GM23338 (cell line): ENCODE data around the gene KLF4. TPM values are rescaled to one million over a fixed set of nuclear protein-coding genes. Genes with fewer than 3 reads are reported as not detected.

Experiments
- ATAC-seq: fragments of 200-7000 bp; cut with Tn5 transposase; 3 replicates; pipeline ENCODE4 v1.9.1; 2020
- DNase-seq: peaks from one replicate; pipeline ENCODE4 v3.0.0-alpha.2; 2015; ENCODE audit warnings: low spot score
- H2AFZ ChIP-seq: fragments of 200-600 bp; sonication (generic); 2 replicates; pipeline ENCODE4 v1.8.0; 2016; ENCODE audit warnings: antibody characterized with exemption, mild to moderate bottlenecking, moderate library complexity
- H3F3A ChIP-seq: fragments of 200-600 bp; sonication (generic); replicated peaks from 2 replicates; pipeline ENCODE4 v1.8.0; 2017; ENCODE audit warnings: antibody characterized with exemption, mixed run types, low read depth
- H3K27ac ChIP-seq: fragments of 200-600 bp; sonication (generic); 2 replicates; pipeline ENCODE4 v1.6.1; 2016; ENCODE audit warnings: low read depth
- H3K27me3 ChIP-seq: fragments of 200-600 bp; sonication (generic); 2 replicates; pipeline ENCODE4 v1.8.0; 2016; ENCODE audit warnings: mild to moderate bottlenecking, mixed run types, moderate library complexity; ENCODE audit not compliant: insufficient read depth
- H3K36me3 ChIP-seq: fragments of 200-600 bp; sonication (generic); 2 replicates; pipeline ENCODE4 v1.8.0; 2016; ENCODE audit warnings: mild to moderate bottlenecking; ENCODE audit not compliant: insufficient read depth
- H3K4me1 ChIP-seq: fragments of 200-600 bp; sonication (generic); 2 replicates; pipeline ENCODE4 v1.8.0; 2016; ENCODE audit warnings: mild to moderate bottlenecking, moderate library complexity; ENCODE audit not compliant: insufficient read depth
- H3K4me2 ChIP-seq: fragments of 200-600 bp; sonication (generic); 2 replicates; pipeline ENCODE4 v1.7.1; 2017; ENCODE audit warnings: mixed run types
- H3K4me3 ChIP-seq: fragments of 200-600 bp; sonication (generic); 2 replicates; pipeline ENCODE4 v1.6.1; 2016; ENCODE audit warnings: mixed run types
- H3K79me2 ChIP-seq: fragments of 200-600 bp; sonication (generic); replicated peaks from 2 replicates; pipeline ENCODE4 v1.8.0; 2017; ENCODE audit warnings: mild to moderate bottlenecking; ENCODE audit not compliant: insufficient read depth
- H3K9me2 ChIP-seq: fragments of 200-600 bp; sonication (generic); 2 replicates; pipeline ENCODE4 v1.8.0; 2017; ENCODE audit not compliant: insufficient read depth
- H4K20me1 ChIP-seq: fragments of 200-600 bp; sonication (generic); replicated peaks from 2 replicates; pipeline ENCODE4 v1.8.0; 2017; ENCODE audit warnings: mild to moderate bottlenecking; ENCODE audit not compliant: insufficient read depth
- H3K27ac Mint-ChIP-seq: 2 replicates; pipeline ENCODE4 v1.8.0; 2020; ENCODE audit warnings: inconsistent platforms, mild to moderate bottlenecking, moderate library complexity, mixed read lengths
- H3K27me3 Mint-ChIP-seq: 3 replicates; pipeline ENCODE4 v1.8.0; 2022; ENCODE audit warnings: low read depth, mild to moderate bottlenecking, moderate library complexity, mixed read lengths, inconsistent platforms; ENCODE audit not compliant: insufficient read depth, poor library complexity
- H3K36me3 Mint-ChIP-seq: 3 replicates; pipeline ENCODE4 v1.8.0; 2021; ENCODE audit warnings: low read depth, mild to moderate bottlenecking, inconsistent platforms, moderate library complexity, mixed read lengths
- H3K4me1 Mint-ChIP-seq: 3 replicates; pipeline ENCODE4 v1.8.0; 2020; ENCODE audit warnings: mild to moderate bottlenecking, inconsistent platforms, mixed read lengths
- H3K4me3 Mint-ChIP-seq: 3 replicates; pipeline ENCODE4 v1.8.0; 2021; ENCODE audit warnings: moderate library complexity, mild to moderate bottlenecking, inconsistent platforms, mixed read lengths
- H3K9me3 Mint-ChIP-seq: 3 replicates; pipeline ENCODE4 v1.8.0; 2020; ENCODE audit warnings: moderate library complexity, mild to moderate bottlenecking, inconsistent platforms, mixed read lengths
- CREB1 ChIP-seq: fragments of 250-450 bp; sonication (Bioruptor Pico); IDR thresholded peaks from 2 replicates; pipeline ENCODE4 v1.5.0; 2020; ENCODE audit warnings: low read depth, mild to moderate bottlenecking, moderate library complexity
- EZH2 ChIP-seq: fragments of 200-600 bp; sonication (generic); IDR thresholded peaks from one replicate; pipeline ENCODE4 v1.8.0; 2017; ENCODE audit warnings: antibody characterized with exemption, mild to moderate bottlenecking, low read depth; ENCODE audit not compliant: unreplicated experiment
- EZH2phosphoT487 ChIP-seq: fragments of 200-600 bp; sonication (generic); IDR thresholded peaks from one replicate; pipeline ENCODE4 v1.8.1; 2018; ENCODE audit warnings: antibody characterized with exemption; ENCODE audit not compliant: unreplicated experiment
- JUNB ChIP-seq: IDR thresholded peaks from one replicate; pipeline ENCODE4 v1.6.1; 2016; ENCODE audit warnings: antibody characterized with exemption; ENCODE audit not compliant: unreplicated experiment
- NANOG ChIP-seq: IDR thresholded peaks from 2 replicates; pipeline ENCODE4 v1.6.1; 2016; ENCODE audit warnings: antibody characterized with exemption, borderline replicate concordance
- POLR2AphosphoS5 ChIP-seq: IDR thresholded peaks from 2 replicates; pipeline ENCODE4 v1.6.1; 2016; ENCODE audit warnings: antibody characterized with exemption, low read depth
- STAT1 ChIP-seq: IDR thresholded peaks from one replicate; pipeline ENCODE4 v1.6.1; 2016; ENCODE audit warnings: antibody characterized with exemption; ENCODE audit not compliant: unreplicated experiment
- ZNF114 ChIP-seq: fragments of 250-450 bp; sonication (Bioruptor Pico); IDR thresholded peaks from 2 replicates; pipeline ENCODE4 v1.5.0; 2020; ENCODE audit warnings: mild to moderate bottlenecking, moderate library complexity
- ZNF331 ChIP-seq: fragments of 250-450 bp; sonication (Bioruptor Pico); IDR thresholded peaks from 2 replicates; pipeline ENCODE4 v1.5.0; 2020; ENCODE audit warnings: low read depth, mild to moderate bottlenecking, moderate library complexity
- polyA plus RNA-seq: library from polyadenylated mRNA; unstranded; fragments of >200 nt; fragmentation: Nextera tagmentation; extraction: Ambion mirVana; gene quantifications from 2 replicates; pipeline ENCODE4 v1.2.1, GENCODE V29; 2016
- total RNA-seq: library from RNA; depleted of rRNA; stranded (reverse); fragments of >200 nt; shearing (Covaris generic); gene quantifications from 2 replicates; pipeline ENCODE4 v1.2.3, GENCODE V29; 2014
- TF ChIP-seq, protein P1 (sequence below): IDR thresholded peaks from 2 replicates; pipeline ENCODE4 v1.6.1; 2016; ENCODE audit warnings: antibody characterized with exemption
- TF ChIP-seq, protein P2 (sequence below): fragments of 250-450 bp; sonication (Bioruptor Pico); IDR thresholded peaks from 2 replicates; pipeline ENCODE4 v1.5.0; 2020; ENCODE audit warnings: mild to moderate bottlenecking, moderate library complexity
- TF ChIP-seq, protein P3 (sequence below), 2 experiments: fragments of 200-600 bp in 1 of 2; sonication (generic) in 1 of 2; conservative IDR thresholded peaks; 2 replicates each; pipeline versions ENCODE4 v1.5.1 to v1.6.1; 2016 to 2017; ENCODE audit warnings: antibody characterized with exemption in 2 of 2, low read depth in 2 of 2, mild to moderate bottlenecking in 2 of 2, moderate library complexity in 1 of 2
- TF ChIP-seq, protein P4 (sequence below): IDR thresholded peaks from one replicate; pipeline ENCODE4 v1.6.1; 2018; ENCODE audit warnings: antibody characterized with exemption; ENCODE audit not compliant: unreplicated experiment

KLF4 gene
- total and polyA plus RNA-seq, 2 experiments from 2014 or later: 8.3 to 29.8 TPM

DNA sequence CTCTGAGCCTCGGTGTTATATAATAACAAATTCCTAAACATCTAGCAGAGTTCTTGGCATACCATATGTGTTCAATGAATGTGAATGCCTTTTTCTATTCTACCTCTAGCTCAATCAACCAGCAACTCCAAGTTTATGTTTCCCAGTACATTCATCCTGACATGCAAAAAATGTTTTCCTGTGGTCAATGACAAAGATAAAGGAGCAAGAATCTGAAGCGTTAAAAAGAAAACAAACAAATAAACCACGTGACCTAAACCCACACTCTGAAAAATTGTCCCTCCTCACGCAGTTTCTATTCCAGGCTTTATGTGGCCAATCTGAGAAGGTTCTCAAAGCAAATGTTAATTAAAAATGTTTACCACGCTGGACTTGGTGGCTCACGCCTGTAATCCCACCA, 18.0 kb downstream of the KLF4 start:
- H3K36me3 Mint-ChIP-seq: no peaks in the 10 kb centered on the region
- no peak for DNase-seq
- H3K27me3 Mint-ChIP-seq: peaks cover under 1% of the 10 kb centered on the region
- Histone ChIP-seq H3K4me1 (peaks cover 3% of the 10 kb centered on the region), H3K36me3 (no peaks in the 10 kb centered on the region), H3K4me2 (no peak overlapping the region), H3F3A (no peaks in the 10 kb centered on the region), H3K79me2 (no peaks in the 10 kb centered on the region), H3K27ac (no peak overlapping the region), H4K20me1 (no peaks in the 10 kb centered on the region), H3K9me2 (no peaks in the 10 kb centered on the region), H2AFZ (no peak overlapping the region), H3K27me3 (peaks cover 10% of the 10 kb centered on the region), H3K4me3 (no peak overlapping the region)
- no peak overlapping the region for H3K27ac Mint-ChIP-seq
- no peaks in the 10 kb centered on the region for H3K9me3 Mint-ChIP-seq
- TF ChIP-seq ZNF114: no peak
- TF ChIP-seq, protein P1, sequence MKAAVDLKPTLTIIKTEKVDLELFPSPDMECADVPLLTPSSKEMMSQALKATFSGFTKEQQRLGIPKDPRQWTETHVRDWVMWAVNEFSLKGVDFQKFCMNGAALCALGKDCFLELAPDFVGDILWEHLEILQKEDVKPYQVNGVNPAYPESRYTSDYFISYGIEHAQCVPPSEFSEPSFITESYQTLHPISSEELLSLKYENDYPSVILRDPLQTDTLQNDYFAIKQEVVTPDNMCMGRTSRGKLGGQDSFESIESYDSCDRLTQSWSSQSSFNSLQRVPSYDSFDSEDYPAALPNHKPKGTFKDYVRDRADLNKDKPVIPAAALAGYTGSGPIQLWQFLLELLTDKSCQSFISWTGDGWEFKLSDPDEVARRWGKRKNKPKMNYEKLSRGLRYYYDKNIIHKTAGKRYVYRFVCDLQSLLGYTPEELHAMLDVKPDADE: no peak
- TF ChIP-seq, protein P2, sequence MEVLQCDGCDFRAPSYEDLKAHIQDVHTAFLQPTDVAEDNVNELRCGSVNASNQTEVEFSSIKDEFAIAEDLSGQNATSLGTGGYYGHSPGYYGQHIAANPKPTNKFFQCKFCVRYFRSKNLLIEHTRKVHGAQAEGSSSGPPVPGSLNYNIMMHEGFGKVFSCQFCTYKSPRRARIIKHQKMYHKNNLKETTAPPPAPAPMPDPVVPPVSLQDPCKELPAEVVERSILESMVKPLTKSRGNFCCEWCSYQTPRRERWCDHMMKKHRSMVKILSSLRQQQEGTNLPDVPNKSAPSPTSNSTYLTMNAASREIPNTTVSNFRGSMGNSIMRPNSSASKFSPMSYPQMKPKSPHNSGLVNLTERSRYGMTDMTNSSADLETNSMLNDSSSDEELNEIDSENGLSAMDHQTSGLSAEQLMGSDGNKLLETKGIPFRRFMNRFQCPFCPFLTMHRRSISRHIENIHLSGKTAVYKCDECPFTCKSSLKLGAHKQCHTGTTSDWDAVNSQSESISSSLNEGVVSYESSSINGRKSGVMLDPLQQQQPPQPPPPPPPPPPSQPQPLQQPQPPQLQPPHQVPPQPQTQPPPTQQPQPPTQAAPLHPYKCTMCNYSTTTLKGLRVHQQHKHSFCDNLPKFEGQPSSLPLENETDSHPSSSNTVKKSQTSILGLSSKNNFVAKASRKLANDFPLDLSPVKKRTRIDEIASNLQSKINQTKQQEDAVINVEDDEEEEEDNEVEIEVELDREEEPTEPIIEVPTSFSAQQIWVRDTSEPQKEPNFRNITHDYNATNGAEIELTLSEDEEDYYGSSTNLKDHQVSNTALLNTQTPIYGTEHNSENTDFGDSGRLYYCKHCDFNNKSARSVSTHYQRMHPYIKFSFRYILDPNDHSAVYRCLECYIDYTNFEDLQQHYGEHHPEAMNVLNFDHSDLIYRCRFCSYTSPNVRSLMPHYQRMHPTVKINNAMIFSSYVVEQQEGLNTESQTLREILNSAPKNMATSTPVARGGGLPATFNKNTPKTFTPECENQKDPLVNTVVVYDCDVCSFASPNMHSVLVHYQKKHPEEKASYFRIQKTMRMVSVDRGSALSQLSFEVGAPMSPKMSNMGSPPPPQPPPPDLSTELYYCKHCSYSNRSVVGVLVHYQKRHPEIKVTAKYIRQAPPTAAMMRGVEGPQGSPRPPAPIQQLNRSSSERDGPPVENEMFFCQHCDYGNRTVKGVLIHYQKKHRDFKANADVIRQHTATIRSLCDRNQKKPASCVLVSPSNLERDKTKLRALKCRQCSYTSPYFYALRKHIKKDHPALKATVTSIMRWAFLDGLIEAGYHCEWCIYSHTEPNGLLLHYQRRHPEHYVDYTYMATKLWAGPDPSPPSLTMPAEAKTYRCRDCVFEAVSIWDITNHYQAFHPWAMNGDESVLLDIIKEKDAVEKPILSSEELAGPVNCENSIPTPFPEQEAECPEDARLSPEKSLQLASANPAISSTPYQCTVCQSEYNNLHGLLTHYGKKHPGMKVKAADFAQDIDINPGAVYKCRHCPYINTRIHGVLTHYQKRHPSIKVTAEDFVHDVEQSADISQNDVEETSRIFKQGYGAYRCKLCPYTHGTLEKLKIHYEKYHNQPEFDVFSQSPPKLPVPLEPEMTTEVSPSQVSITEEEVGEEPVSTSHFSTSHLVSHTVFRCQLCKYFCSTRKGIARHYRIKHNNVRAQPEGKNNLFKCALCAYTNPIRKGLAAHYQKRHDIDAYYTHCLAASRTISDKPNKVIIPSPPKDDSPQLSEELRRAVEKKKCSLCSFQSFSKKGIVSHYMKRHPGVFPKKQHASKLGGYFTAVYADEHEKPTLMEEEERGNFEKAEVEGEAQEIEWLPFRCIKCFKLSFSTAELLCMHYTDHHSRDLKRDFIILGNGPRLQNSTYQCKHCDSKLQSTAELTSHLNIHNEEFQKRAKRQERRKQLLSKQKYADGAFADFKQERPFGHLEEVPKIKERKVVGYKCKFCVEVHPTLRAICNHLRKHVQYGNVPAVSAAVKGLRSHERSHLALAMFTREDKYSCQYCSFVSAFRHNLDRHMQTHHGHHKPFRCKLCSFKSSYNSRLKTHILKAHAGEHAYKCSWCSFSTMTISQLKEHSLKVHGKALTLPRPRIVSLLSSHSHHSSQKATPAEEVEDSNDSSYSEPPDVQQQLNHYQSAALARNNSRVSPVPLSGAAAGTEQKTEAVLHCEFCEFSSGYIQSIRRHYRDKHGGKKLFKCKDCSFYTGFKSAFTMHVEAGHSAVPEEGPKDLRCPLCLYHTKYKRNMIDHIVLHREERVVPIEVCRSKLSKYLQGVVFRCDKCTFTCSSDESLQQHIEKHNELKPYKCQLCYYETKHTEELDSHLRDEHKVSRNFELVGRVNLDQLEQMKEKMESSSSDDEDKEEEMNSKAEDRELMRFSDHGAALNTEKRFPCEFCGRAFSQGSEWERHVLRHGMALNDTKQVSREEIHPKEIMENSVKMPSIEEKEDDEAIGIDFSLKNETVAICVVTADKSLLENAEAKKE (CRISPR knock-in tag): no peak
- TF ChIP-seq EZH2: no peak
- TF ChIP-seq ZNF331: no peak
- no peak for TF ChIP-seq EZH2phosphoT487
- TF ChIP-seq JUNB: no peak
- TF ChIP-seq POLR2AphosphoS5: no peak
- no peak for TF ChIP-seq STAT1
- TF ChIP-seq, protein P3, sequence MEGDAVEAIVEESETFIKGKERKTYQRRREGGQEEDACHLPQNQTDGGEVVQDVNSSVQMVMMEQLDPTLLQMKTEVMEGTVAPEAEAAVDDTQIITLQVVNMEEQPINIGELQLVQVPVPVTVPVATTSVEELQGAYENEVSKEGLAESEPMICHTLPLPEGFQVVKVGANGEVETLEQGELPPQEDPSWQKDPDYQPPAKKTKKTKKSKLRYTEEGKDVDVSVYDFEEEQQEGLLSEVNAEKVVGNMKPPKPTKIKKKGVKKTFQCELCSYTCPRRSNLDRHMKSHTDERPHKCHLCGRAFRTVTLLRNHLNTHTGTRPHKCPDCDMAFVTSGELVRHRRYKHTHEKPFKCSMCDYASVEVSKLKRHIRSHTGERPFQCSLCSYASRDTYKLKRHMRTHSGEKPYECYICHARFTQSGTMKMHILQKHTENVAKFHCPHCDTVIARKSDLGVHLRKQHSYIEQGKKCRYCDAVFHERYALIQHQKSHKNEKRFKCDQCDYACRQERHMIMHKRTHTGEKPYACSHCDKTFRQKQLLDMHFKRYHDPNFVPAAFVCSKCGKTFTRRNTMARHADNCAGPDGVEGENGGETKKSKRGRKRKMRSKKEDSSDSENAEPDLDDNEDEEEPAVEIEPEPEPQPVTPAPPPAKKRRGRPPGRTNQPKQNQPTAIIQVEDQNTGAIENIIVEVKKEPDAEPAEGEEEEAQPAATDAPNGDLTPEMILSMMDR (conservative IDR thresholded peaks at IDR 0.05; ENCODE audit: low read depth in 2 of 2): no peak
- TF ChIP-seq CREB1 (CRISPR knock-in tag): no peak
- TF ChIP-seq NANOG: no peak
- TF ChIP-seq, protein P4, sequence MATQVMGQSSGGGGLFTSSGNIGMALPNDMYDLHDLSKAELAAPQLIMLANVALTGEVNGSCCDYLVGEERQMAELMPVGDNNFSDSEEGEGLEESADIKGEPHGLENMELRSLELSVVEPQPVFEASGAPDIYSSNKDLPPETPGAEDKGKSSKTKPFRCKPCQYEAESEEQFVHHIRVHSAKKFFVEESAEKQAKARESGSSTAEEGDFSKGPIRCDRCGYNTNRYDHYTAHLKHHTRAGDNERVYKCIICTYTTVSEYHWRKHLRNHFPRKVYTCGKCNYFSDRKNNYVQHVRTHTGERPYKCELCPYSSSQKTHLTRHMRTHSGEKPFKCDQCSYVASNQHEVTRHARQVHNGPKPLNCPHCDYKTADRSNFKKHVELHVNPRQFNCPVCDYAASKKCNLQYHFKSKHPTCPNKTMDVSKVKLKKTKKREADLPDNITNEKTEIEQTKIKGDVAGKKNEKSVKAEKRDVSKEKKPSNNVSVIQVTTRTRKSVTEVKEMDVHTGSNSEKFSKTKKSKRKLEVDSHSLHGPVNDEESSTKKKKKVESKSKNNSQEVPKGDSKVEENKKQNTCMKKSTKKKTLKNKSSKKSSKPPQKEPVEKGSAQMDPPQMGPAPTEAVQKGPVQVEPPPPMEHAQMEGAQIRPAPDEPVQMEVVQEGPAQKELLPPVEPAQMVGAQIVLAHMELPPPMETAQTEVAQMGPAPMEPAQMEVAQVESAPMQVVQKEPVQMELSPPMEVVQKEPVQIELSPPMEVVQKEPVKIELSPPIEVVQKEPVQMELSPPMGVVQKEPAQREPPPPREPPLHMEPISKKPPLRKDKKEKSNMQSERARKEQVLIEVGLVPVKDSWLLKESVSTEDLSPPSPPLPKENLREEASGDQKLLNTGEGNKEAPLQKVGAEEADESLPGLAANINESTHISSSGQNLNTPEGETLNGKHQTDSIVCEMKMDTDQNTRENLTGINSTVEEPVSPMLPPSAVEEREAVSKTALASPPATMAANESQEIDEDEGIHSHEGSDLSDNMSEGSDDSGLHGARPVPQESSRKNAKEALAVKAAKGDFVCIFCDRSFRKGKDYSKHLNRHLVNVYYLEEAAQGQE: no peak
- no peak overlapping the region for H3K4me3 Mint-ChIP-seq
- peaks cover 8% of the 10 kb centered on the region for H3K4me1 Mint-ChIP-seq
- ATAC-seq: no peak
